Activated CD8-positive, alpha-beta memory T cell treated with anti-CD3 and anti-CD28 coated beads for 36 hours (primary cell): ENCODE data around the gene CRYBA1. TPM values are rescaled to one million over a fixed set of nuclear protein-coding genes. Genes with fewer than 3 reads are reported as not detected.
"Not testable (repeated sequence)": the region's sequence is repeated elsewhere in the genome, so short reads cannot be mapped to it uniquely, and the experiment has no call there.

ENCODE experiments used
- CTCF ChIA-PET: fragments of 350-600 bp; sonication (Branson Sonifier 250); formaldehyde crosslinking; loops from one replicate; lab custom pipeline; 2021; ENCODE audit warnings: antibody characterized with exemption; lab: Charles Lee
- POLR2A ChIA-PET: fragments of 350-600 bp; sonication (Branson Sonifier 250); formaldehyde crosslinking; loops from one replicate; lab custom pipeline; 2021; ENCODE audit warnings: antibody characterized with exemption; lab: Charles Lee
- total RNA-seq, 2 experiments: library from RNA; stranded (reverse); gene quantifications; one replicate each; pipeline ENCODE4 v1.2.3, GENCODE V29; 2021

The CRYBA1 gene, protein sequence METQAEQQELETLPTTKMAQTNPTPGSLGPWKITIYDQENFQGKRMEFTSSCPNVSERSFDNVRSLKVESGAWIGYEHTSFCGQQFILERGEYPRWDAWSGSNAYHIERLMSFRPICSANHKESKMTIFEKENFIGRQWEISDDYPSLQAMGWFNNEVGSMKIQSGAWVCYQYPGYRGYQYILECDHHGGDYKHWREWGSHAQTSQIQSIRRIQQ
- total RNA-seq: not detected

DNA sequence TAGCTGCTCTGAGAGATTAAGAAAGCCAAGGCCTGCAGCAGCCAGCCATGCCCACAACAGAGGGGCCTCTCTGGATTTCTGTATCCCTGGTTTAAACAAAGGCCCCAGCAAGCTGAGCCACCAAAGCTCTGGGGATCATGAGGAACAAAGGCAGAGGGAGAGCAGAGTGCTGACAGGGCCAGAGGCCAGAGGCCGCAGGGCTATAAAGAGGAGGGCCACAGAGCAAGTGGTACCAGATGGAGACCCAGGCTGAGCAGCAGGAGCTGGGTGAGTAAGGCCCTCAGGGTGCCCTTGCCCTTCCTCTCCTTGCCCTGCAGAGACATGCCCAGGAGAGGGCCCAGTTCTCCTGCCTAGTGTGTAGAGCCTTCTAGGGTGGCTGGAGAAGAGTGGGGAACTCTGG lies at the start of gene CRYBA1:
Gene CRYBA1 (plus strand): TSS at position 232 of the 400 bp plus-strand sequence. CDS start 5 bp downstream, at position 237.
- CTCF ChIA-PET: interaction anchor here (1.0 kb wide), 1 partner anchor 27 kb away, joined by 3 read pairs; no protein-coding TSS in a partner anchor
- POLR2A ChIA-PET: no interaction called here

- ChIA-PET POLR2A (no interaction called here), CTCF (interaction anchor here (0.5 to 1.3 kb wide), 2 partner anchors 22 to 27 kb away, joined by 3 to 5 read pairs; no protein-coding TSS in a partner anchor)
Observed at GRCh38 chr17:29197516-29198272, 49.0 kb upstream of the CRYBA1 start.

DNA sequence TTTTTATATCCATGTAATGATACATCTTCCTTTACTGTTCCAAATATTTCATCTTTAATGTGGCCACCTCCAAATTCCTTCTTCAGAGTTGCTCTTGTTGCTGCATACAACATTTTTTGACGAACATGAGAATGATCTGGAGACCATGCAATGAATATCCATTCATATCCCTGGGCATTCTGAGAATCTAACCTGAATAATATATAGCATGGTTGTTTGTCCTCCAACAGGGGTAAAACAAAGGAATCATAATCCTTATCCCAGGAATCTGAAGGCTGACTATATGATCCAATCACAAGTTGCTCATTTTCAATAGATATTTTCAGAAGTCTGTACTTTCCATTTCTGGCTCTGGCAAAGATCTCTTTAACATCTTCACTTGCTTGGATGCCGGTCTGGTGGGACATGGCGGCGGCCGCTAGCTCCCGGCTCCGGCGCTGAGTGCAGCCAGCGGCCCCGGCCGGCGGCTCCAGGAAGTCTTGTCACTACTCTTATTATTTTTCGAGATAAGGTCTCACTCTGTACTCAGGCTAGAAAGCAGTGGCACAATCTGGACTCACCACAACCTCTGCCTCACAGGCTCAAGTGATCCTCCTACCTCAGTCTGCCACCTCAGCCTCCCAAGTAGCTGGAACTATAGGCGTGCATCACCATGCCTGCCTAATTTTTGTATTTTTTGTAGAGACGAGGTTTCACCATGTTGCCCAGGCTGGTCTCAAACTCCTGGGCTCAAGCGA lies 42.4 kb upstream of the CRYBA1 start:
- POLR2A ChIA-PET, CTCF ChIA-PET: not testable (repeated sequence)

- ChIA-PET CTCF (no interaction called here), POLR2A (no interaction called here)
Observed at GRCh38 chr17:29205047-29205446, 41.6 kb upstream of the CRYBA1 start.

GRCh38 chr17:29207975-29208374 lies 38.7 kb upstream of the CRYBA1 start:
- ChIA-PET POLR2A (no interaction called here), CTCF (no interaction called here)

DNA sequence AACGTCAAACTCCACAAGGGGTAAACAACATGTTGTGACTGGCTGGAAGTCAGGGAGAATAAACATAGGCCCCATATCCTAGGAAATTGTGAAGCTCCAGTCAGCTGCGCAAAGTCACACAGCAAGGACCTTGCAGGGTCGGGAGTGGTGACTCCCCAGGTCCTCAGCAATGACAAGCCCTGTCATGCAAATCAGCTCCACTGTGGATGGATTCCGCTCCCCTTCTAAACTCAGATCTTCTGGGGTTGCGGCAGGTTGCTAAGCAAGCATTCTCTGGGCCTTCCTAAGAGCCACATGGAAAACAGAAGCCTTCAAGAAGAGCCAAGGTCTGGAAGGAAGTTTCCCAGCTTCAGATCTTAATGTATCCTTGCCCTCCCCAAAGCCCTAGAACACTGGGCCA lies 37.6 kb upstream of the CRYBA1 start:
- ChIA-PET POLR2A (interaction anchor here (0.7 kb wide), 1 partner anchor 239 kb away, joined by 4 read pairs; no protein-coding TSS in a partner anchor), CTCF (interaction anchor here (1.8 to 2.4 kb wide), 2 partner anchors 10 to 29 kb away, joined by 4 to 15 read pairs; partner anchors contain the start of gene MYO18A)

GRCh38 chr17:29210879-29211278 lies 35.8 kb upstream of the CRYBA1 start:
- POLR2A ChIA-PET: no interaction called here
- CTCF ChIA-PET: interaction anchor here (0.7 to 2.4 kb wide), 2 partner anchors 8 to 299 kb away, joined by 3 to 15 read pairs; no protein-coding TSS in a partner anchor

DNA sequence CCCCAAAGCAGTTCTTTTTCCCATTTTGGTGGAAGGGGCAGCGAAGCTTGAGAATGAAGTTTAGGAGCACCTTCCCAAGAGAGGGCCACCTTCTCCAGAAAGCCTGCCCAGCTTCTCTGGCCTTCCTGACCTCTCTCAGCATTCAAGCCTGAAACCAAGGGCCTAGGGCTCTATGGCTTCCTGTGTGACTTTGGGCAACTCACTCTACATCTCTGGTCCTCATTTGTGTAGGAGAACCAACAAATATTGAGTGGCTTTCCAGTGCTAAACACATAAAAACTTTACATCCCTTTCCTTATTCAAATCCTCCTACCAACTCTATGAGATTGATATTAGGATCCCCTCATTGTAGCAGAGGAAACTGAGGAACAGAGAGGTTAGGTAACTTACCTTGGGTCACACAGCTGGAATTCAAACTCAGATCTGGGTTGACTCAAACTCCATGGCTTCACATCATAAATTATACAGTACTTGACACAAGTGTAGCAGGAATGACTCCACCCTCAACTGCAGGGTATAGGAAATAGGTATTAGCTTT lies 34.5 kb upstream of the CRYBA1 start:
- POLR2A ChIA-PET: no interaction called here
- CTCF ChIA-PET: interaction anchor here (0.6 to 1.1 kb wide), 3 partner anchors 9 to 67 kb away, joined by 3 to 5 read pairs (median 3); no protein-coding TSS in a partner anchor

DNA sequence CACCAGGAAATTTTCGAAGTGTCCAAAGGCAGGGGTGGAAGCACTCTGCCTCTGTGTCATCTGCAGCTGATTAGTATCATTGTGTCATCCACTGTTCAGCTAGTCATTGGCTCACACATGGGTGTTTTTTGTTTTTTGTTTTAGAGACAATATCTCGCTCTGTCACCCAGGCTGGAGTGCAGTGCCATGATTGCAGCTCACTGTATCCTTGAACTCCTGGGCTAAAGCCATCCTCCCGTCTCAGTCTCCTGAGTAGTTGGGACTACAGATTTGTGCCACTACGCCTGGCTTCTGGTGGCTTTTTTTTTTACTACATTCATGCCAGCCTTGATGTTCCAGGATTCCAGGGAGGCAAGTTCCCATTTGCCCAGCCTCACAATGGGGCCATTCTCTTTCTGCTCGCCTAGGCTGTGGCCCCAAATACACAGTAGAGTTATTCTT lies 34.0 kb upstream of the CRYBA1 start:
- POLR2A ChIA-PET: no interaction called here
- CTCF ChIA-PET: interaction anchor here (1.1 kb wide), 2 partner anchors 8 to 67 kb away, joined by 3 to 5 read pairs; no protein-coding TSS in a partner anchor

DNA sequence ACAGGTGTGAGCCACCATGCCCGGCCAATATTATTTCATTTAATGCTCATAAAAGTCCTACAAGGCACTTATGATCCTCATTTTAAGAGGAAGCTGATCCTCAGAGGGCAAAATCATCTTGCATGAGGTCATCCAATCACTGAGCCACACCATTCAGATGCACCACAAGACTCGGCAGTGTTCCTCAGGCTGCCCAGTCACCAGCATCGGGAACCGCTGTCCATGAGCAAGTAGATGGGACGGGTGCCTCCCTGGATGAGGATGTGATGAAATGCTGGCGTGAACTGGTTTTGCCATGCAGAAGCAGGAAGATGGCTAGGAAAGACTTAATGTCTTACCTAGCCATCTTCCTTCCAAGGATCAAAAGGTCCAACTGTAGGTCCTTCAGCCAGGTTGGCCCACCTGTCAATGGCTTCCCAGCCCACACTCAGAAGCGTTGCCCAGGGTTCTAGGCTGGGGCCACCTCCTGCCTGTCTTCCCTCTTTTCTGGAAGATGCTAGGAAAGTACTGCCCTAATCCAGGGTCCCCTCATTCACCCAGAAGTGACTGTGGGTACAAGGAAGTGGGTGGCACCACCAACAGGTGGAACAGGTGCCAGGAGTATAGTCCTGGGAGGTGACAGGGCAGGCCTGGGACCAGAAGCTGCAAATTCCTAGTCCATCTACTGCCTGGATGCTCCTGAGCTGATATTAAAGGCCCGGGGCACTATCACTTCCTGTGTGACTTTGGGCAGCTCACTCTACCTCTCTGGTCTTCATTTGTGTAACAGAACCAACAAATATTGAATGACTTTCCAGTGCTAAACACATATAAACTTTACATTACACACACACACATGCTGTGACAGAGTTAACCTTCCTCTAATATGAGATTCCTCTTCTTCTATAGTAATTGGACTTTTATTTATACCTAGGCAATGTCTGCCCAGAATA lies 32.2 kb upstream of the CRYBA1 start:
- ChIA-PET CTCF (interaction anchor here (1.4 kb wide), 1 partner anchor 65 kb away, joined by 5 read pairs; no protein-coding TSS in a partner anchor), POLR2A (no interaction called here)

DNA sequence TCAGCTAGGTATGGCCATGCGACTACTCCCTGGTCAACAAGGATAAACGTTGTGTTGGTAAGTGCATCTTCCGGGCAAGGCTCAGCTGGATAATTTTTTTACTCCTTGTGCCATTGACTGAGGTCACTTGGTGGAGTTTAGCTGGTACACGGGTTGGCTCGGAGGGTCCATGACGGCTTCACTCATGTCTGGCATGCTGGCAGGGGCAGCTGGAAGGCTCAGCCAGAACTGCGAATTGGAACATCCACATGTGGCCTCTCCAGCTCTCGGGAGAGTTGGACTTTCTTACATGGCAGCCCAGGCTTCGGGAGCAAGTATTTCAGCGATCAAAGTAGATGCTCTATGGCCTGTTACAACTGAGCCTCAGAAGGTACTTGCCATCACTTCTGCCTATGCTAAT lies 31.5 kb upstream of the CRYBA1 start:
- ChIA-PET CTCF (interaction anchor here (1.4 kb wide), 1 partner anchor 66 kb away, joined by 5 read pairs; no protein-coding TSS in a partner anchor), POLR2A (no interaction called here)

GRCh38 chr17:29215717-29216116 lies 30.9 kb upstream of the CRYBA1 start:
- POLR2A ChIA-PET: no interaction called here
- CTCF ChIA-PET: interaction anchor here (1.4 to 6.9 kb wide), 2 partner anchors 67 to 68 kb away, joined by 5 to 62 read pairs; no protein-coding TSS in a partner anchor

GRCh38 chr17:29216181-29216580 lies 30.5 kb upstream of the CRYBA1 start:
- ChIA-PET CTCF (interaction anchor here (6.9 kb wide), 1 partner anchor 69 kb away, joined by 62 read pairs; no protein-coding TSS in a partner anchor), POLR2A (no interaction called here)

DNA sequence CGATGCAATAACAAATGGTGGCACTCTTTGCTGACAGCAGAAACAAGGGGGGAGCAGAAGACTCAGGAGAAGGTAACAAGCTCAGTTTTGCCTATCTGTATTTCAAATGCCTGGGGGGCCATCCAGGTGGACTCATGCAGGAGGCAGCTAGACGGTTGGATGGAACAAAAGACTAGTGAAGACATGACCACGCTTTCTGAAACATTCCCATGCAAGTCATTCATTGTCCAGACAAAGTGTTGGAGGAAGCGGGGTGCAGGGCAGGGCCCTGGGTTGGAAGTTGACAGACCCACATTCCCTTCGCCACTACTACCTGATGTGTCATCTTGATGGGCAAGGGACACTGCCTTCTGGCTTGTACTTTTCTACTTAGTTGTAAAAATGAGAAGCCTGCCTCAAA lies 29.8 kb upstream of the CRYBA1 start:
- POLR2A ChIA-PET: no interaction called here
- CTCF ChIA-PET: interaction anchor here (6.9 kb wide), 1 partner anchor 69 kb away, joined by 62 read pairs; no protein-coding TSS in a partner anchor

DNA sequence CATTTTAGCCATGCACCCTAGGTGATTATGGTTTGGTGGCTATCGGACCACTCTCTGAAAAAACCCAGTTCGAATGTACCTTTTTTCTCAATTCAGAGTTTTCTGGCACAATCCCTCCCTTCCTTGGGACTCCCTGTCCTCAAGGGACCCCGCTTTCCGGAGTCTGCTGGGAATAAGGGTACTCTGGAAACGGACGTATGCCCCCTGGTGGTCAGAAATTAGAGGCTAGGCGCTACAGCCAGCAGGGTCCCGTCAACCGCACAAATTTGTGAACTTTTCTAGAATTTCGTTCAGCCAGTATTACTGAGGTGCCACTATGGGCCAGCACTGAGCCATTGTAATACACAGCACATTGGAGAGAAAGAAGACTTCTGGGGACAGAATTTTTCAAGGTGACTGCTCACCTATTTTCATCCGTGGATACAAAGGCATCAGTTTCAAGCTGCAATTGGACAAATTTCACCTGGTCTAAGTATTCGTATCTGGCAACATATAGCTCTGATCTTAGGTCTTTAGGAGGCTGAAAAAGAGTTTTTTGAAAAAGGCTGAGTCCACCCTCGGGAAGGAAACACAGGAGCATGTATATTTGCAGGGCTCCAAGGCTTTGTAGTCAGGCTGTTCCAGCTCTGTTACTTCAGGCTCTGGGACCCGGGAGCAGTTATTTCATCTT lies 27.1 kb upstream of the CRYBA1 start:
- ChIA-PET CTCF (interaction anchor here (0.6 to 6.9 kb wide), 24 partner anchors 8 to 102 kb away, joined by 3 to 62 read pairs (median 4); partner anchors contain the start of genes CRYBA1 and MYO18A), POLR2A (no interaction called here)

DNA sequence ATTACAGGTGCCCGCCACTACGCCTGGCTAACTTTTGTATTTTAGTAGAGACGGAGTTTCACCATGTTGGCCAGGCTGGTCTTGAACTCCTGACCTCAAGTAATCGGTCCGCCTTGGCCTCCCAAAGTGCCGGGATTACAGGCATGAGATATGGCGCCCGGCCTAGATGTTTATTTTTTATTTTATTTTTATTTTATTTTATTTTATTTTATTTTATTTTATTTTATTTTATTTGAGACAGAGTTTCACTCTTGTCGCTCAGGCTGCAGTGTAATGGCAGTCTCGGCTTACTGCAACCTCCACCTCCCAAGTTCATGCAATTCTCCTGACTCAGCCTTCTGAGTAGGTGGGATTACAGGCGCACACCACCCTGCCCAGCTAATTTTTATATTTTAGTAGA lies 25.3 kb upstream of the CRYBA1 start:
- POLR2A ChIA-PET: not testable (repeated sequence)
- CTCF ChIA-PET: interaction anchor here (0.9 to 6.9 kb wide), 3 partner anchors 9 to 97 kb away, joined by 4 to 62 read pairs (median 5); no protein-coding TSS in a partner anchor

DNA sequence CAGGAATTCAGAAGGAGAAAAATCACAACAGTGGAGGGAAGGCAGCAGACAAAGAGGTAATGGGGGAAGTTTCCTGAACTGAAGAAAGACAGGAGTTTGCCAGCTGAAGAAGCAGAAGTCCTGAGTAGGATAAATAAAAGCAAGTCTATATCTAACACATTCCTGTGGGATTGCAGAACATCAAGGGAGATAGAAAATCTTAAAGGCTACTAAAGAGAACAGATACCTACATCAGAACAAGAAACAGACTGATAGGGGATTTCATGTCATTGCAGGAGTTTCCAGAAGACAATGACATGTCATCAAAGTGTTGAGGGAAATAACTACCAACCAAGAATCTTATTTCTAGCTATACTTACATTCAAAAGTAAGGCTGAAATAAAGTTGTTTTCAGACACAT lies 21.3 kb upstream of the CRYBA1 start:
- POLR2A ChIA-PET: no interaction called here

More for the DNA sequence above, 21.3 kb upstream of the CRYBA1 start:
- CTCF ChIA-PET: interaction anchor here (0.6 to 1.2 kb wide), 2 partner anchors 15 to 27 kb away, joined by 3 read pairs; no protein-coding TSS in a partner anchor
